GM21360 (cell line): ENCODE data around the gene PUM1.

Source experiments
- ATAC-seq: cut with Tn5 transposase; IDR thresholded peaks from one replicate; pipeline ENCODE4 v1.9.1; 2021; ENCODE audit warnings: mild to moderate bottlenecking, moderate library complexity; ENCODE audit not compliant: unreplicated experiment

PUM1 gene

DNA sequence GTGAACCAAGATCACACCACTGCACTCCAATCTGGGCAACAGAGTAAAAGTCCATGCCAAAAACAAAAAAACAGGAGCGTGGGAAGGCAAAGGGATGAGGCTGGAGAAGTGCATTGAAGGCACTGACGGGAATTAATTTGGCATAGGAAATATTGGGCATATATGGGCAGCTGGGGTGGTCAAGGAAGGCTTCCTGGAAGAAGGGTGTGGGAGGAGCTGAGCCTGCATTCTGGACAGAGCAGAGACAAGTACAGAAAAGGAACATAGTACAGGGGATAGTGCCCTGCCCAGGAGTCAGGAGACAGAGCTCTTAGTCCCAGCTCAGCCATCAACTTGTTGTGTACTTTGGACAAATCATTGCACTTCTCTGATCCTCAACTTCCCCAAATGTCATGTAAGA, 168.6 kb downstream of the PUM1 start:
- no peak for ATAC-seq

DNA sequence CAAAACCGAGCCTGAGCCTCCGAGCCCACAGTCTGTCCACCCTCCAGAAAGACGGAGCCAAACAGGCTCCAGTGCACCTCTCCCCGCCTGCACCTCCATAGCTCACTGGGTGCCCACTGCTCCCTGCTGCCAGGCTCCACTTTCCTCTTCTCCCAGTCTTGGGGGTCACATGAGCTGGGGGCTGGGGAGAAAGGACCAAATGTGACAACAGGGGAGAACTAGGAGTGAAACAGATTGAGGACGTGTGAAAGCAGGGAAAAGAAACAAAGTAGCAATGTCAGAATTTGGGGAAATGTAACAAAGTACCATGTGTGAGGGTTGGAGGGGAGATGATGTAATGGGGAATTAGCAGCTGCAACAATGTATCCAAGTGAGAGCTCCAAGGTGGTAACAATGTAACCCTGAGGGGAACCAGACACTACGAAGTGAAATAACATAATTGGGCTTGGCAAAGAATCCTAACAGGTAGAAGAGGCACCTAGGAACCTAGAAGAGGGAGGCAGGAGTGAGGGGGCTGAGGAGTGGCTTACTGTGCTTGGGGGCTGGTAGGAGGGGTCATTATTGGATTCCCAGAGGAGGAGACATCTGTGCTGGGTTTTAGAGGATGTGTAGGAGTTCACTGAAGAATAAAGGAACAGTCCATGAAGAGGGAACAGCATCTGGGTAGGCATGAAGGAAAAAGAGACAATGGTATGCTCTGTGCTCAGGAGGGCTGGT, 169.4 kb downstream of the PUM1 start:
- ATAC-seq, result no peak

GRCh38 chr1:30895382-30895943, 170.1 kb downstream of the PUM1 start:
- no peak for ATAC-seq

DNA sequence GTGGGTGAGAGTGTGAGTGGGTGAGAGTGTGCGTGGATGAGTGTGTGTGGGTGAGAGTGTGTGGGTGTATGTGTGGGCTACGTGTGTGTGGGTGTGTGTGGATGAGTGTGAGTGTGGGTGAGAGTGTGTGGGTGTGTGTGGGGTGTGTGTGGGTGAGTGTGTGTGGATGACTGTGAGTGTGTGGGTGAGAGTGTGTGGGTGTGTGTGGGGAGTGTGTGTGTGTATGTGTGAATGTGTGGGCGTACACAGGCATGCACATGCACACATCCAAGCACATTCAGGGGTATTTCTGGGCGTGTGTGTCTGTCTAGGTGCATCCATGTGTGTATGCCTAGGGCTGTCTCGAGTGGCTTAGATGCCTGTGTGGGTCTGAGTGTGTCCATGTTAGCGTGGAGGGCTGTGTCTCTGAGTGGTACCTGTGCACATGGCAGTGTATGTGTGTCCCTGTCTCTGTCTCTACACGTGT, 171.0 kb downstream of the PUM1 start:
- ATAC-seq, result no peak

- no peak for ATAC-seq
Measured at GRCh38 chr1:30893776-30894507, 171.6 kb downstream of the PUM1 start.

DNA sequence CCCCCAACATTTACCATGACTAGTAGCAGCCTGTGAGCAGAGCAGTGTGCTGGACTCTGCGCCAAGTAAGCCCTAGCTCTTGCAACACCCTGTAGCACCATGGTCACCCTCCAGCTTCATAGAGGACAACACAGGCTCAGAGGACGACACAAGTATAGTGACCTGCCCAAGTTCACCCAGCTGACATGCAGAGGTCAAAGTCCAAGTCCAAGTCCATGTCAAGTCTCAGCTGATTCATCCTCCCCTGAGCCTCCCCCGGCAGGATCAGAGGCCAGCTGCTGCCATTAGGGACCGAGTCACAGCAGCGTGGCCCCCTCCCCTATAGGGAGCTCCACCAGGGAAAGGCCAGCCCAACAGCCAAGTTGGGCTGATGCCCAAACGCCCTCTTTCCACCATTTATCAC, 172.8 kb downstream of the PUM1 start:
- no peak for ATAC-seq

DNA sequence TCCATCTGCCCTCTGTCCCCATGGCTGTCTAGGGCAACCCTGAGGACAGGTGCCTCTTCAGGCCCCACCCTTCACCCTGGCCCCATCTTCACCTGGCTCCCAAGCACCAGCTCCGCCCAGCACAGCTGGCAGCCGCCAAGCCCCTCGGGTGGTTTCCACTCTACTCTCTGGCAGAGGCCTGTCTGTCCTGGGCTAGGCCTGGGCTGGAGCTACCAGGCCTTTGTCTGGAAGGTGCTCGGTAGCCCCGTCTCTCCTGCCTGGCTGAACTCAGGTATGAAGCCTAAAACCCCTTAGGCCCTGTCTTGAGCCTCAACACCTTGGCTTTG, 174.3 kb downstream of the PUM1 start:
- no peak for ATAC-seq

GRCh38 chr1:30890502-30891226, 174.9 kb downstream of the PUM1 start:
- no peak for ATAC-seq

GRCh38 chr1:30889511-30889910, 176.0 kb downstream of the PUM1 start:
- no peak for ATAC-seq

DNA sequence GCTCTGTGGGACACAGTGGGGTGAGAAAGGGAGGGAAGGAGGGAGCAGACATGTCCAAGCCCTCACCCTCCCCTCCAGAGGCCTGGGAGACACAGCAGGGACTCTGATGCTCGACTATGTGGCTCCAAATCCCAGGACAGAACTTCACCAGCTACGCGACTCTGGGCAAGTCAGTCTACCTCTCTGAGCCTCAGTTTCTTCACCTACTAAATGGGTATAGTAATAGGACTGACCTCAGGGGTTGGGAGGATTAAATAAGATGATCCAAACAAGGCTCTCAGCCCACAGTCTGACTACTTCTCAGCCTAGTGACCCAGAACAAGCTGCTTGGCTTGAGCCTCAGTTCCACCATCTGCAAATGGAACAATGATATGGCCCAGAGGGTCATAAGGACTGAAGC, 176.5 kb downstream of the PUM1 start:
- no peak for ATAC-seq

- no peak for ATAC-seq
Measured at GRCh38 chr1:30888391-30888790, 177.1 kb downstream of the PUM1 start.

DNA sequence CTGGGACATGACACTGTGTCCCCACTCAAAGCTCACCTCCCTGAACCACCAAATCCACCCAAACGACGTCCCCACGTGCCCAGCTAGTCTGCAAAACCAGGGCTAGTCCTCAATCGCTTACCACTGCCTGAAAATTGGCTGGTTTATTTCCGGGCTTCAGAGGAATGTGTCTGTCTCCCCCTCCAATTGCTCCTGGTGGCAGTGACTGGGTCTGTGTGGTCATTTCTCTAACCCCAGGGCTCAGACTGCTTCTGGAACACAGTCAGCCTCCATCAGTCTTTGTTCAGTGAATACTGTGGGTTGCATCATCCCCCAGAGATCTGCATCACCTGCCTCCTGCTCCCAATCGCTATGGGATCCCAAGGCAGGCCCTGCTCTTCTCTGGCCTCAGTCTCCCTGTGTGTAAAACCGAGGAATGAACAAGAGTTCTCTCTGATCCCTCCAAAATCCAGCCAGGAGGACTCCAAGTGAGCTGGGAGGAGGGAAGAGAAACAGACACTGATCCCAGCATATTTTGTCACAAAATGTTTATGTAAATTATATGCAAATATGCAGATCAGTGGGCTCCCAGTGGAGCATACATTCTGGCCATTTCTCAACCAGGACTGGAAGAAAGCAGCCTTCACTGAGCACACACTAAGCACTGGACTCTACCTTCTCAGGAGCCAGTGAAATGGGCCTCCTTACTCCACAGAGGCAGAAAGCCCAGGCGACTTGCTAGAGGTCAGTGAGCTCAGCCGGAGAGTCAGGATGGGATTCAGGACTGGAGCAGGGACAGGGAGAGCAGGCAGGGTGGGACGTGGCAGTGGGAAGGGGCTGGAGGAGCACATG, 177.8 kb downstream of the PUM1 start:
- no peak for ATAC-seq

GRCh38 chr1:30886710-30887428, 178.6 kb downstream of the PUM1 start:
- no peak for ATAC-seq

- no peak for ATAC-seq
Measured at GRCh38 chr1:30885570-30886522, 179.7 kb downstream of the PUM1 start.

DNA sequence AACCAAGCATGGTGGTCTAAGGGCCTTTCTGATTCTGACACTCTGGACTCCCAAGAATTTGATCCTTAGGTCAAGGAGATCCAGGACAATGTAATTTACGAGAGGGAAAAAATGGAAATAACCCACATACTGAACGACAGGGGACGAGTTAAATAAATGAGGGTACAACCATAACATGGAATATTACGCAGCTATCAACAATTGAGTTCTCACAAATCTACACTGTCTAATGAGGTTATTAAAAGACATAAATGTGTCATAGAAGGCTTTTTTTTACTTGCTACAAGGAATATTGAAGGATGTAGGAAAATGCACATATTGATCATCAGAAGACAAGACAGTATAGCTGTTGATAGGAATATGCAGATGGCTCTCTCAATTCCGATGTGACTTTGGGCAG, 180.8 kb downstream of the PUM1 start:
- ATAC-seq, result no peak

- no peak for ATAC-seq
Measured at GRCh38 chr1:30883389-30884172, 181.9 kb downstream of the PUM1 start.

GRCh38 chr1:30882678-30883388, 182.7 kb downstream of the PUM1 start:
- ATAC-seq, result no peak
